Hepatocyte (in vitro differentiated cells): ENCODE data around the gene KCNQ2.

Experiments
- CTCF ChIP-seq: fragments of 200-600 bp; sonication (generic); IDR thresholded peaks from 2 replicates; pipeline ENCODE4 v1.5.1; 2016; ENCODE audit warnings: antibody characterized with exemption, mild to moderate bottlenecking; ENCODE audit not compliant: poor library complexity
- EZH2 ChIP-seq: fragments of 200-600 bp; sonication (generic); IDR thresholded peaks from 2 replicates; pipeline ENCODE4 v1.6.1; 2016; ENCODE audit warnings: antibody characterized with exemption, mild to moderate bottlenecking, borderline replicate concordance
- EZH2phosphoT487 ChIP-seq: fragments of 200-600 bp; sonication (generic); IDR thresholded peaks from one replicate; pipeline ENCODE4 v1.6.1; 2018; ENCODE audit warnings: antibody characterized with exemption, mild to moderate bottlenecking, low read depth, moderate library complexity; ENCODE audit not compliant: unreplicated experiment, severe bottlenecking

GRCh38 chr20:63411151-63411897 lies 61.1 kb downstream of the KCNQ2 start:
- TF ChIP-seq CTCF (no peak), EZH2phosphoT487 (no peak), EZH2 (no peak)
